NOMO-1 (cell line): Measurements from ENCODE around the gene GJA10.

Experiments
- DNase-seq, 2 experiments: peaks; one replicate each; lab custom pipeline; 2025; ENCODE audit not compliant: unreplicated experiment in 2 of 2; lab: John Stamatoyannopoulos, UW

Gene GJA10

GRCh38 chr6:89916136-89916920, 22.1 kb downstream of the GJA10 start:
- DNase-seq, result no peak

- no peak for DNase-seq
Measured at GRCh38 chr6:89917216-89917615, 22.9 kb downstream of the GJA10 start.

- no peak for DNase-seq
Measured at GRCh38 chr6:89917801-89918366, 23.6 kb downstream of the GJA10 start.

GRCh38 chr6:89921197-89921596, 26.9 kb downstream of the GJA10 start:
- no peak for DNase-seq

GRCh38 chr6:89921691-89922090, 27.4 kb downstream of the GJA10 start:
- DNase-seq, result no peak

- no peak for DNase-seq
Measured at GRCh38 chr6:89924231-89924630, 30.0 kb downstream of the GJA10 start.

- DNase-seq, result no peak
Measured at GRCh38 chr6:89925826-89926225, 31.6 kb downstream of the GJA10 start.

- no peak for DNase-seq
Measured at GRCh38 chr6:89927264-89927663, 33.0 kb downstream of the GJA10 start.

GRCh38 chr6:89927791-89928550, 33.7 kb downstream of the GJA10 start:
- peak; percentile 36 to 81 for DNase-seq

- no peak for DNase-seq
Measured at GRCh38 chr6:89928604-89929003, 34.3 kb downstream of the GJA10 start.

GRCh38 chr6:89930789-89931188, 36.5 kb downstream of the GJA10 start:
- no peak for DNase-seq

GRCh38 chr6:89932245-89932802, 38.1 kb downstream of the GJA10 start:
- no peak for DNase-seq

GRCh38 chr6:89934685-89935366, 40.6 kb downstream of the GJA10 start:
- no peak for DNase-seq

- no peak for DNase-seq
Measured at GRCh38 chr6:89936177-89936576, 41.9 kb downstream of the GJA10 start.

GRCh38 chr6:89938014-89938413, 43.7 kb downstream of the GJA10 start:
- no peak for DNase-seq

GRCh38 chr6:89939144-89939543, 44.9 kb downstream of the GJA10 start:
- no peak for DNase-seq

GRCh38 chr6:89940225-89941027, 46.2 kb downstream of the GJA10 start:
- peak; percentile 49 to 74 for DNase-seq

GRCh38 chr6:89941031-89941762, 46.9 kb downstream of the GJA10 start:
- DNase-seq, result no peak

- no peak for DNase-seq
Measured at GRCh38 chr6:89941763-89942497, 47.7 kb downstream of the GJA10 start.
